ENCODE measurements around the gene PSMB7.
A peak's percentile ranks its signal among the peaks of the same experiment; 100 is the strongest.

GRCh38 chr9:124312290-124313265 is 102.7 kb downstream of the PSMB7 start:
- TF ChIP-seq CTCF (conservative IDR thresholded peaks at IDR 0.05; ENCODE audit: low read length) (peak; percentile 49; the same call in 1 of the 2 replicates), EZH2phosphoT487 (IDR thresholded peaks at IDR 0.05; ENCODE audit: borderline replicate concordance, low read depth, low read length) (no peak)
